IPS-18a (cell line): ENCODE results near the gene MTMR10.

Source experiments
- H3K27ac ChIP-seq: one replicate; pipeline ENCODE4 v1.5.1; 2013; ENCODE audit warnings: low read length
- H3K27me3 ChIP-seq: one replicate; pipeline ENCODE4 v1.6.1; 2013; ENCODE audit warnings: mild to moderate bottlenecking, low read length; ENCODE audit not compliant: control insufficient read depth, insufficient read depth
- H3K36me3 ChIP-seq: one replicate; pipeline ENCODE4 v1.6.1; 2013; ENCODE audit warnings: low read depth, low read length; ENCODE audit not compliant: control insufficient read depth
- H3K4me1 ChIP-seq: one replicate; pipeline ENCODE4 v1.6.1; 2013; ENCODE audit warnings: low read depth, low read length; ENCODE audit not compliant: control insufficient read depth
- H3K4me3 ChIP-seq: one replicate; pipeline ENCODE4 v1.5.1; 2013; ENCODE audit warnings: low read length
- H3K9ac ChIP-seq: one replicate; pipeline ENCODE4 v1.6.1; 2013; ENCODE audit warnings: mild to moderate bottlenecking, low read length, moderate library complexity
- H3K9me3 ChIP-seq: one replicate; pipeline ENCODE4 v1.6.1; 2013; ENCODE audit warnings: low read depth, low read length; ENCODE audit not compliant: control insufficient read depth

The MTMR10 gene

GRCh38 chr15:30978328-30978727 is 13.1 kb downstream of the MTMR10 start:
- no peaks in the 10 kb centered on the region for H3K4me1 ChIP-seq
- peaks cover 7% of the 10 kb centered on the region for H3K36me3 ChIP-seq

GRCh38 chr15:30974112-30974511 is 17.3 kb downstream of the MTMR10 start:
- no peaks in the 10 kb centered on the region for H3K9me3 ChIP-seq
- H3K27me3 ChIP-seq: no peaks in the 10 kb centered on the region
- peaks cover 15% of the 10 kb centered on the region for H3K36me3 ChIP-seq
- H3K9ac ChIP-seq: no peak overlapping the region
- no peak overlapping the region for H3K27ac ChIP-seq
- H3K4me3 ChIP-seq: no peak overlapping the region
- H3K4me1 ChIP-seq: no peaks in the 10 kb centered on the region

More at GRCh38 chr15:30978328-30978727, 13.1 kb downstream of the MTMR10 start:
- Histone ChIP-seq H3K4me3 (no peak overlapping the region), H3K9me3 (no peaks in the 10 kb centered on the region), H3K9ac (no peak overlapping the region), H3K27ac (no peak overlapping the region), H3K27me3 (no peaks in the 10 kb centered on the region)

GRCh38 chr15:30973379-30973778 is 18.0 kb downstream of the MTMR10 start:
- Histone ChIP-seq H3K27ac (no peak overlapping the region), H3K36me3 (peaks cover 15% of the 10 kb centered on the region), H3K27me3 (no peaks in the 10 kb centered on the region), H3K4me3 (no peak overlapping the region), H3K9ac (no peak overlapping the region), H3K4me1 (no peaks in the 10 kb centered on the region), H3K9me3 (no peaks in the 10 kb centered on the region)

GRCh38 chr15:30969724-30970123 is 21.7 kb downstream of the MTMR10 start:
- no peaks in the 10 kb centered on the region for H3K9me3 ChIP-seq
- H3K27me3 ChIP-seq: no peaks in the 10 kb centered on the region
- H3K4me3 ChIP-seq: no peak overlapping the region
- H3K36me3 ChIP-seq: peaks cover 13% of the 10 kb centered on the region
- H3K9ac ChIP-seq: no peak overlapping the region
- no peak overlapping the region for H3K27ac ChIP-seq
- no peaks in the 10 kb centered on the region for H3K4me1 ChIP-seq

GRCh38 chr15:30963681-30964080 is 27.7 kb downstream of the MTMR10 start:
- Histone ChIP-seq H3K9ac (no peak overlapping the region), H3K27ac (no peak overlapping the region), H3K4me3 (no peak overlapping the region), H3K9me3 (no peaks in the 10 kb centered on the region), H3K4me1 (no peaks in the 10 kb centered on the region), H3K36me3 (no peaks in the 10 kb centered on the region), H3K27me3 (no peaks in the 10 kb centered on the region)

GRCh38 chr15:30962659-30963058 is 28.8 kb downstream of the MTMR10 start:
- Histone ChIP-seq H3K27me3 (no peaks in the 10 kb centered on the region), H3K9ac (no peak overlapping the region), H3K36me3 (peaks cover 8% of the 10 kb centered on the region), H3K27ac (no peak overlapping the region), H3K9me3 (no peaks in the 10 kb centered on the region), H3K4me1 (no peaks in the 10 kb centered on the region), H3K4me3 (no peak overlapping the region)

GRCh38 chr15:30962079-30962478 is 29.3 kb downstream of the MTMR10 start:
- Histone ChIP-seq H3K4me1 (no peaks in the 10 kb centered on the region), H3K4me3 (no peak overlapping the region), H3K27me3 (no peaks in the 10 kb centered on the region), H3K9ac (no peak overlapping the region), H3K36me3 (peaks cover 8% of the 10 kb centered on the region), H3K27ac (no peak overlapping the region), H3K9me3 (no peaks in the 10 kb centered on the region)

GRCh38 chr15:30958219-30958618 is 33.2 kb downstream of the MTMR10 start:
- H3K4me1 ChIP-seq: no peaks in the 10 kb centered on the region
- no peaks in the 10 kb centered on the region for H3K27me3 ChIP-seq
- peaks cover 9% of the 10 kb centered on the region for H3K36me3 ChIP-seq
- H3K4me3 ChIP-seq: no peak overlapping the region
- no peak overlapping the region for H3K27ac ChIP-seq
- no peak overlapping the region for H3K9ac ChIP-seq
- H3K9me3 ChIP-seq: no peaks in the 10 kb centered on the region

- H3K4me1 ChIP-seq: no peaks in the 10 kb centered on the region
- H3K9me3 ChIP-seq: no peaks in the 10 kb centered on the region
- H3K9ac ChIP-seq: no peak overlapping the region
- H3K4me3 ChIP-seq: no peak overlapping the region
- no peak overlapping the region for H3K27ac ChIP-seq
- no peaks in the 10 kb centered on the region for H3K27me3 ChIP-seq
- H3K36me3 ChIP-seq: peaks cover 23% of the 10 kb centered on the region
Measured at GRCh38 chr15:30956216-30957124, 35.0 kb downstream of the MTMR10 start.

GRCh38 chr15:30954674-30955073 is 36.8 kb downstream of the MTMR10 start:
- no peaks in the 10 kb centered on the region for H3K4me1 ChIP-seq
- H3K9me3 ChIP-seq: no peaks in the 10 kb centered on the region
- no peak overlapping the region for H3K4me3 ChIP-seq
- H3K27ac ChIP-seq: no peak overlapping the region
- H3K36me3 ChIP-seq: peaks cover 28% of the 10 kb centered on the region
- no peaks in the 10 kb centered on the region for H3K27me3 ChIP-seq
- no peak overlapping the region for H3K9ac ChIP-seq

- Histone ChIP-seq H3K27me3 (no peaks in the 10 kb centered on the region), H3K27ac (no peak overlapping the region), H3K9ac (no peak overlapping the region), H3K4me1 (no peaks in the 10 kb centered on the region), H3K36me3 (peaks cover 33% of the 10 kb centered on the region), H3K9me3 (no peaks in the 10 kb centered on the region), H3K4me3 (no peak overlapping the region)
Measured at GRCh38 chr15:30953731-30954378, 37.6 kb downstream of the MTMR10 start.
